ENCODE results near the gene CYP4F11.

DNA sequence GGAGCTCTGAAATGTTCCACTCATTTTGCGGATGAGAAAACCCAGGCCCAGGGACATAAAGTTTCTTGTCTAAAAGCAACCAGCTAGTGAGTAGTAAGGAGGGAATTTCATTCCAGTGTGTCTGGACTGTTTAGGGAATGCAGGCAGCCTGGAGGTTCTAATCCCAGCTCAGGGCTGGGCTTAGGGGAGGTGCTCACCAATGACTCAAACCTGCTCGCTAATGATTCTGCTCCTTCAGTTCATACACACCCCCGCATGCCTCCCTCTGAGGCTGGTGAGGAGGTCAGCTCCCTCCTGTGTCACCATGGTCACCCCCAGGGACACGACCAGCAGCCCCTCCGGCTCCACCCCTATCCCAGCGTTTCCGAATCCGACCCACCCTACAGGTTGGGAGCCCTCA is 71.1 kb downstream of the CYP4F11 start:
- TF ChIP-seq POLR2A (IDR thresholded peaks at IDR 0.05; ENCODE audit: low read depth, low read length) (no peak), POLR2AphosphoS5 (IDR thresholded peaks at IDR 0.05; ENCODE audit: low read depth, low read length) (no peak)
